Tongue (tissue), 2 donors: ENCODE measurements around the gene DCPS. TPM values are rescaled to one million over a fixed set of nuclear protein-coding genes. Genes with fewer than 3 reads are reported as not detected.
"Not testable (repeated sequence)": the region's sequence is repeated elsewhere in the genome, so short reads cannot be mapped to it uniquely, and the experiment has no call there.

ENCODE experiments used
- DNase-seq: peaks from one replicate; pipeline ENCODE4 v3.0.0-alpha.2; 2015
- total RNA-seq: library from RNA; depleted of rRNA; stranded (reverse); fragments of >200 nt; gene quantifications from one replicate; pipeline ENCODE4 v1.2.3, GENCODE V29; 2014

Gene DCPS
- total RNA-seq, 1 donor from 2014 or later = 15.7 TPM

- no peak for DNase-seq
Observed at GRCh38 chr11:126345759-126346585, 42.1 kb downstream of the DCPS start.

- DNase-seq = no peak
Observed at GRCh38 chr11:126346586-126346940, 42.7 kb downstream of the DCPS start.

- DNase-seq = not testable (repeated sequence)
Observed at GRCh38 chr11:126346946-126347345, 43.1 kb downstream of the DCPS start.

GRCh38 chr11:126347751-126348668 lies 44.1 kb downstream of the DCPS start:
- DNase-seq = no peak

DNA sequence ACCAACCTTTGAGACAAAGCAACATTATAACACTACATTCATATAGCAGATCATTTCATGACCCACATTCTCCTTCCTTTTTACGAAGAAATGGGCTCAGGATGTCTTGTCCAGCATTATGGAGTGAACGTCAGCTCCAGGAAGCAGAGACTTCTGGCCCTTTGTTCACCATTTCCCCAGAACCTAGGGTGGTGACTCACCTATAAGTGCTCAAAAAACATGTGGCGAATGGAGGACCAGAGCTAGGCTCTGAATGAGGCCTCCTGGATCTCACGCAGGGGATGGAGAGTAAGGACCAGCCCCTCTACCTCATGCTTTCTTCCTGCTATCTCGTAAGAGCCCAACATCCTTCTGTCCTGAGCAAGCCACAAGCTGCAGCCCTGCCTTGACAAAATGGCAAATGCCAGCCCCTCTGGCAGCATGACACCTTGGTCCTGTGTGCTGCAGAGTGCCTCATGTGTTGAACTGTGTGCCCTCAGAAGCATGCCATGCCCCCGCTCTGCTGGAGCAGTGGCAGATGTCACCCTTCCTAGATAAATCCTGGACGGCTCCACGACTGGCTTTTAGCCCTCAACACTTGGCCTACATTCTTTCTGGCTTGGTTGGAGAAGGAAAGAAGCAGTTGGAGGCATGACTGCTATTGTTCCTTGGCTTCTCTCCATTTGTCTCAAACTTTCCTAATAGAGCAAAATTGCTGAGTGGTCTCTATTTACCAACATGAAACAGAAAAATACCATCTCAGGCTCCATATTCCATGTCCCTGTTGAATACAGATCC lies 45.1 kb downstream of the DCPS start:
- DNase-seq = peak; percentile 83

GRCh38 chr11:126350836-126351235 lies 47.0 kb downstream of the DCPS start:
- no peak for DNase-seq

DNA sequence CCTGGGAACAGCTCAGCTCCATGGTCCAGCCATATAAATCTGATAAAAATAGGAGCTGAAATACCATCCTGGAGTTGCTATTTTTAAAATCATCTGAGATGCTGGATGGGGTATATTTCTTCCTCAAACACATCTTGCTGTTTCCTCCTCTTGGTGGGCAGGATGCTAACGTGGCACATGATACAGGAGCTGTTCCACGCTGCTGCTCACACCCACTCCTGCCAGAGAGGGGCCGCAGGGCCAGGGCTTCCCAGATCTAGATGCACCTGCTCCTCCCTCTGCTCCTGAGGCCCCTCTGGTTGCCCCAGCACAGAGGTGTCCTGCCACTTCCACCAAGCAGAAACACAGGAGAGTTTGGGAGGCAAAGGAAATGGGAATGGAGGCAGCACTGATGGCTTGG lies 48.3 kb downstream of the DCPS start:
- DNase-seq = no peak

DNA sequence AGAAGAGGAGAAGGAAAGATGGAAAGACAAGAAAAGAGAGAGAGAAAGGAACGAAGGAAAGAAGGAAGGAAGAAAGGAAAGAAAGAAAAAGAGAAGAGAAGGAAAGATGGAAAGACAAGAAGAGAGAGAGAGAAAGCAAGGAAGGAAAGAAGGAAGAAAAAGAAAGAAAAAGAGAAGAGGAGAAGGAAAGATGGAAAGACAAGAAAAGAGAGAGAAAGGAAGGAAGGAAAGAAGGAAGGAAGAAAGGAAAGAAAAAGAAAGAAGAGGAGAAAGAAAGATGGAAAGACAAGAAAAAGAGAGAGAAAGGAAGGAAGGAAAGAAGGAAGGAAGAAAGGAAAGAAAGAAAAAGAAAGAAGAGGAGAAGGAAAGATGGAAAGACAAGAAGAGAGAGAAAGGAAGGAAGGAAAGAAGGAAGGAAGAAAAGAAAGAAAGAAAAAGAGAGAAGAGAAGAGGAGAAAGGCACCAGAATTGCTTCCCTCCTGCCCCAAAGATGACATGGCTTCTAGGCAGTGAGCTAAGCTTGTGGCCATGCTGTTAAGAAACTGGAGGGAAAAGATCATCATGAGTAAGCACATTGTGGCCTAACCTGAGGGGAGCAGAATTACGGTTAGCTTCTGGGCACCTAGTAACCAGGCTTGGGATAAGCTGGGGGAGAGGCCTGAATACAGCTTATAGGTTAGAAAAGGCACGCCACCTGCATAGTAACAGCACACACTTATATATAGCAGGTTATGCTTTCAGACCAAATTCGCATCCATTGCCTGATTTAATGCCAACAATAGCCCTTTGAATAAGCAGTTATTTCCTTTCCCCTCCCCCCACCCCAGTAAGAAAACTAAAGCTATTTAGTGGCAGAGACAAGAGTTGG lies 49.3 kb downstream of the DCPS start:
- no peak for DNase-seq

GRCh38 chr11:126354631-126355323 lies 50.9 kb downstream of the DCPS start:
- no peak for DNase-seq

DNA sequence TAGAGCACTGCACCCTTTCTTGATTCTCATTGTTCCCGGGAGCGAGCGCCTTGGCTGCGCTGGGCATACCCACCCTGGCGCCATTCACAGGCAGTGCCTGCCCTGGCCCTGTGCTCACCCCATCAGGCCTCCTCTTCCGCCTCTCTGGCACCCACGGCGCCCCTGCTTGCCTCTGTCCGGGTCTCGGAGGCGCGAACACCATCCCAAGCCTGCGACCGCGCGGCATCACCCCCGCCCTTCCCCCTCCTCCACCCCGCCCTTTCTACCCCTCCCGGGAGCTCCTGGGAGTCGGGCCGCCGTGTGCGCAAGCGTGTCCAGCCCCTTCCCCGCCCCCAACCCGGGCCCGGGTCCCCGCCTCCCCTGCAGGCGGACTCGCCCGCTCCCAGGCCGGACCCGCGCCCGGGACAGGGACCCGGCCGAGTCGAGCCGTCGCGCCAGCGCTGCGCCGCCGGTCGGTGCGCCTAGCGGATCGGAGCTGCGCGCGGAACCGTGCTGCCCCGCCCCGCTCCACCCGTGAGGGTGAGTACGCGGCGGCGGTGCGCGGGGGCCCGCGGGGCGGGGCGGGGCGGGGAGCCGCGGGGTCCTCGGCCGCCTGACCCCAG lies 51.6 kb downstream of the DCPS start, which contains the start of gene ST3GAL4:
Gene ST3GAL4 (plus strand): TSS at position 363 of the 602 bp plus-strand sequence. CDS start 50,470 bp downstream, outside the sequence.
- DNase-seq = peak; percentile 94

DNA sequence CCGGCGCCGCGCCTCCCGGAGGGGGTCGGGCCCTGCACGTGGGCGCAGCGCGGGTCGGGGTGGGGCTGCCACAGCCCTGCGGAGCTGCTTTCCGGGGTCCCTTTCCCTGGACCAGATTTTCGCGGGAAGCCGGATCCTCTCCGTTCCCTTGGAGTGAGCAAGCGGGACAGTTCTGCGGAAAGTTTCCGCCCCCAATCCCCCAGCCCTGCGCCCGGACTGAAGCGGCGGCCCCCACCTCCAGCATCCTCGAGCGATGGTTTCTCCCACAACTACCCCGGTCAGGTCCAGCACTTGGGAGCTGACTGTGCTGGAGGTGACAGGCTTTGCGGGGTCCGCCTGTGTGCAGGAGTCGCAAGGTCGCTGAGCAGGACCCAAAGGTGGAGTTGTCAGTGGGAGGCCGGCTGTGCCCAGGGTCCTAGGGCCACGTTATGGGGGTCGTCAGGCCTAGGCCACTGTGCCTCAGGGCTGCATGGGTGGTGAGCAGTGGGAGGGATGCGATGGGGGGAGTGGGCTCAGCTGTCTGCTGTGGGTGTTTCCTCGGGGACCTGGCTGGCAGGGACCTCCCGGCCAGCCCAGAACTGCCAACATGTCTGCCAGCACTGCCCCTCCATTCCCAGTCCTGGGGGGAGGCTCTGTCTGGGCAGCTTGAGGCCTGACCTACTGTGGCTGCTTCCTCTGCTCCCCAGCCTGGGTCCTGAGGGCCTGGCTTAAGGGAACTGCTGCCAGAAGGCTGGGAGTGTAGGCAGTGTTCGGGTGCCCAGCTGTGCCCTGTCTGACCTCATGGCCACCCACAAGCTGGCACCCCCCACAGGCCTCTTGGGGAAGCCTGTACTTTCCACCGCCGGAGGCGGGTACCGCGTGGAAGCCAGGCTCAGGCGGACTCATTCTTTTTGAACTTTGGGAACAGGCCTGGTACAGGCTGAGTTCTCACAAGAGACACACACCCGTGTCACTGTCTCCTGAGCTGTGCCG lies 52.4 kb downstream of the DCPS start:
- peak; percentile 51 for DNase-seq

DNA sequence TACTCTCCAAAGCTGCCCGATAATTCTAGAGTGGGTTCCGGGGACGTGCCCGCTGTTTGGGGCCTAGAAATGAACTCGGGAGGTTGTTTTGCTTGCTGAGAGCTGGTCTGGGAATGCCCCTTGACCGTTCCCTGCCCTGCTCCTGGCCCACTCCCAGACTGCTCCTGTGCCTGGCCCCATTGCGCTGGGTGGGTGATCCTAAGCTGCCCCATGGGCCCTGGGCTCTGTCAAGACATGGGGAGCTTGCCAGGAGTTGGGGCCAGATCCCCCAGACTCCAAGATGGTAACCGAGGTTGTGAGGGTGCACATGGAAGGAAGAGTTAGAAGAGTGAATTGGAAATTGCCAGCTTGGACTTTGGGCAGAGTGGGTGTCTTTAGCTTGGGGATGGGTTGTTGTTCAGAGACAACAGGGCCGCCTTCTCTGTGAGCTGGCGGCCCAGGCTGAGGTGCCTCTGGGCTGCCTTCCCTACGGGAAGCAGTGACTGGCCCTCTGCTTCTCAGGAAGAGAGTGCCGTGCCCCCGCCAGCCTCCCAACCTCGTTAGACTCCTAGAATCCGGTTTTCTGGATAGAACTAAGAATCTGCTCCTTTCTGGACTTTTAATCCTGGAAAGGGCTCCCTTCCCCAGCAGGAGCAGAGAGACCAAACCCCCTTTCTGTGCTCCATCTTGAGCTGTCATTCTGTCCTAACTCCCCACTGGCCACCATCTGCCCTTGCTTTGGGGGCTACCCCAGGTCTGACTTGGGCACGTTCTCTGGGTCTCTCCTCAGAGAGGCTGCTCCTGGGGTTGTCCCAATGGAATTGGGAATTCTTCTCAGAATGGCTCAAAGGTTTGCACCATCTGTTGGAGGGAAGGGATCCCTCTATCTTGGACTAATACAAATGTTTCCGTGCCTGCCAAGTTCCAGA lies 53.4 kb downstream of the DCPS start:
- no peak for DNase-seq

GRCh38 chr11:126357969-126358762 lies 54.3 kb downstream of the DCPS start:
- DNase-seq = no peak

- DNase-seq = no peak
Observed at GRCh38 chr11:126358763-126359160, 54.9 kb downstream of the DCPS start.

DNA sequence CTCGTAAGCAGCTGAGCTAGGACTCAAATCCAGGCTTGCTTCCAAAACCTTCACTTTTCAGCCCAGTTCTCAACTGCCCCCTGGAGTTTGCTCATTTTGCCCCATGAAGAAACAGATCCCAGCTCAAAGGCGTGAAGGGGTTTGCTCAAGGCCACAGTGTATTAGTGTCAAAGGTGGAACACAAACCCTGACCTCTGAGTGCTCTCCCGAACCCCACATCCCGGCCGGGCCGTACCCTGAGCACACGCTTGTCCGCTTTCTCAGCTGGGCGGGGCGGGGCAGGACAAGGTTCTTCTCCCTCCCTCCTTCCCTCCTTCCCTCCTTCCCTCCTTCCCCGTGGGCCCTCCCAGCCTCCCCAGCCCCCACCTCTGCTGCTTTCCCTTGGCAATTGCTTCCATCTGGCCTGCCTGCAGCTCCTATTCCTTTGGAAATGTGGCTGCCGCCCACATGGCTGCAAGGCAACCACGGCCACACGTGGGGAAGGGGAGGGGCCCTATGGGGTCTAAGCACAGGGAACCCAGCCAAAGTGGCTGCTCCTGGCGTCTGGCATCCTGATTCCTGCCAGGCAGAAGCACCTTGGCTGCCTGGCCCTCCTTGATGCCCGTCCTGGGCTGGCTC lies 55.7 kb downstream of the DCPS start:
- peak; percentile 88 for DNase-seq

DNA sequence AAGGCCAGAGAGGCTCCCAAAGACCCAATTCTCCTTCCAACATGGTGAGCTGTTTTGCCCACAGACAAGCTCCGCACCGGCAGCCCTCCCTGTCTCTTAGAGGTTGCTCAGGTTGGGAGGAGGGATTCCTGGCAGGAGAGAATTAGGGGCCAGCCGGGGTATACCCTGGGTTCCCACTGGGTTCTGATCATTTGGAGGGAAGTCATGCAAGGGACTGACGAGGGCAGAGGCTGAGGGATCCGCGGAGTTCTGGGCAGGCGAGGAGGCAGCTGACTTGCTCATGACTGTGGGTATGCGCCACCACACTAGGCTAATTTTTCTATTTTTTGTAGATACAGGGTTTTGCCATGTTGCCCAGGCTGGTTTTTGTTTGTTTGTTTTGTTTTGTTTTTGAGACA lies 56.2 kb downstream of the DCPS start:
- no peak for DNase-seq

- no peak for DNase-seq
Observed at GRCh38 chr11:126361400-126361799, 57.5 kb downstream of the DCPS start.
